Testis (tissue), 3 donors: ENCODE results near the gene WSB2. TPM values are rescaled to one million over a fixed set of nuclear protein-coding genes. Genes with fewer than 3 reads are reported as not detected.
"Not testable (repeated sequence)": the region's sequence is repeated elsewhere in the genome, so short reads cannot be mapped to it uniquely, and the experiment has no call there.

Source experiments
- DNase-seq: peaks from one replicate; pipeline ENCODE4 v3.0.0-alpha.2; 2019
- H3K27ac ChIP-seq, 2 donors: fragments of 200-600 bp; sonication (generic); one replicate each; pipeline ENCODE4 v1.5.1; 2019
- H3K27me3 ChIP-seq: fragments of 200-600 bp; sonication (generic); one replicate; pipeline ENCODE4 v1.5.1; 2019
- H3K36me3 ChIP-seq: fragments of 200-600 bp; sonication (generic); one replicate; pipeline ENCODE4 v1.5.1; 2017; ENCODE audit warnings: low read depth; ENCODE audit errors: missing control alignments
- H3K4me1 ChIP-seq: fragments of 200-600 bp; sonication (generic); one replicate; pipeline ENCODE4 v1.5.1; 2019
- H3K4me3 ChIP-seq, 2 donors: fragments of 200-600 bp; sonication (generic); one replicate each; pipeline ENCODE4 v1.5.1; 2017 to 2019
- H3K9me3 ChIP-seq: fragments of 200-600 bp; sonication (generic); one replicate; pipeline ENCODE4 v1.5.1; 2017
- CTCF ChIP-seq, 3 experiments: fragments of 450-650 bp in 2 of 3; fragments of 200-600 bp in 1 of 3; sonication (generic) in 1 of 3; IDR thresholded peaks; one replicate each; pipeline ENCODE4 v1.5.1; 2016 to 2019; ENCODE audit warnings: antibody characterized with exemption in 3 of 3, mild to moderate bottlenecking in 2 of 3, moderate library complexity in 1 of 3
- POLR2A ChIP-seq: fragments of 450-650 bp; IDR thresholded peaks from one replicate; pipeline ENCODE4 v1.6.1; 2017; ENCODE audit warnings: antibody characterized with exemption, mild to moderate bottlenecking, moderate library complexity
- WGBS, 2 donors: methylation state at CpG; one replicate each; pipeline ENCODE4 v1.1.5; 2018; 5-methylcytosine and 5-hydroxymethylcytosine counted together
- intact Hi-C: fragments of 100-400 bp; cut with DNase I; formaldehyde crosslinking; loops from one replicate; pipeline ENCODE4 v1.15.1; 2023; ENCODE audit warnings: low total_unique reads
- polyA plus RNA-seq: library from polyadenylated mRNA; stranded (reverse); fragments of 350-450 nt; fragmentation: Illumina TruSeq; extraction: RNeasy Lipid Tissue Mini Kit (QIAGEN cat#74804); gene quantifications from one replicate; pipeline ENCODE4 v1.2.3, GENCODE V29; 2014; ENCODE audit warnings: low read depth, low replicate concordance; ENCODE audit not compliant: insufficient read depth
- total RNA-seq, 2 donors: library from RNA; depleted of rRNA; stranded (reverse); fragments of >200 nt; gene quantifications; one replicate each; pipeline ENCODE4 v1.2.3, GENCODE V29; 2016

The WSB2 gene
- total and polyA plus RNA-seq, 3 donors from 2014 or later, result 54.5 to 81.6 (median 59.4) TPM

- intact Hi-C loops, result no loop called here
- H3K4me1 ChIP-seq, result peaks cover 4% of the 10 kb centered on the region
- TF ChIP-seq CTCF (IDR thresholded peaks at IDR 0.05), result no peak
- no peak for TF ChIP-seq POLR2A
- H3K27me3 ChIP-seq, result no peaks in the 10 kb centered on the region
- H3K4me3 ChIP-seq, result no peak overlapping the region
- no peaks in the 10 kb centered on the region for H3K36me3 ChIP-seq
- 80 to 86% methylated on average over 3 of the region's 3 CpGs for WGBS, 2 donors
- H3K27ac ChIP-seq, result no peak overlapping the region
- no peaks in the 10 kb centered on the region for H3K9me3 ChIP-seq
- no peak for DNase-seq
Observed at GRCh38 chr12:118022728-118023109, 38.3 kb downstream of the WSB2 start.

DNA sequence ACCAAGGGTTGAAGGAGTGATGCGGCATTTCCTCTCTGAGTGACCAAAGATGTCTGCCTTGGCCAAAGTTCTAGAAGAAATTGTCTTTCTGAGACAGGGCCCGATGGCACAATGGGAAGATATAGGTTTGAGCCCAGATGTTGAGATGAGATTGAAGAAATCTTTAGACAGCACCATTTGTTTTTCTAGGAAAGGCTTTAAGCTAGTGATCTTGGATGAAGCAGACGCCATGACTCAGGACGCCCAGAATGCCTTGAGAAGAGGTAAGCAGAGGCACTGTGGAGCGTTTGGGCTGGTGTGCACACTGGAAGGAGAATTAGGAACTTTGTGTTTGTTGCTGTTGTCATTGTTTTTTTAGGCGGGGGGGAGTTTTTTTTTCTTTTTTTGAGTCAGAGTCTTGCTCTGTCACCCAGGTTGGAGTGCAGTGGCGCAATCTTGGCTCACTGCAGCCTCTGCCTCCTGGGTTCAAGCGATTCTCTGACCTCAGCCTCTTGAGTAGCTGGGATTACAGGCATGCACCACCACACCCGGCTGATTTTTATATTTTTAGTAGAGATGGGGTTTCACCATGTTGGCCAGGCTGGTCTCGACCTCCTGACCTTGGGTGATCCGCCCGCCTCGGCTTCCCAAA is 38.8 kb downstream of the WSB2 start:
- H3K36me3 ChIP-seq, H3K9me3 ChIP-seq, H3K4me3 ChIP-seq, DNase-seq, H3K4me1 ChIP-seq, H3K27ac ChIP-seq, intact Hi-C loops, H3K27me3 ChIP-seq: not testable (repeated sequence)
- 94% methylated on average over 13 of the region's 13 CpGs for WGBS, 2 donors

GRCh38 chr12:118020036-118020435 is 40.9 kb downstream of the WSB2 start:
- TF ChIP-seq POLR2A (no peak), CTCF (IDR thresholded peaks at IDR 0.05) (no peak)
- Histone ChIP-seq H3K9me3 (no peaks in the 10 kb centered on the region), H3K4me3 (no peak overlapping the region), H3K36me3 (no peaks in the 10 kb centered on the region), H3K27me3 (no peaks in the 10 kb centered on the region), H3K27ac (no peak overlapping the region), H3K4me1 (peaks cover 4% of the 10 kb centered on the region)
- intact Hi-C loops, result no loop called here
- 73 to 92% methylated on average over 1 of the region's 1 CpG for WGBS, 2 donors
- DNase-seq, result no peak

- H3K27me3 ChIP-seq, result no peaks in the 10 kb centered on the region
- peaks cover 2% of the 10 kb centered on the region for H3K4me1 ChIP-seq
- H3K36me3 ChIP-seq, result no peaks in the 10 kb centered on the region
- no peak for DNase-seq
- no peaks in the 10 kb centered on the region for H3K9me3 ChIP-seq
- TF ChIP-seq CTCF (IDR thresholded peaks at IDR 0.05) (no peak), POLR2A (no peak)
- no peak overlapping the region for H3K4me3 ChIP-seq
- H3K27ac ChIP-seq, result no peak overlapping the region
- intact Hi-C loops, result no loop called here
Observed at GRCh38 chr12:118017926-118018325, 43.1 kb downstream of the WSB2 start.

- TF ChIP-seq CTCF (IDR thresholded peaks at IDR 0.05) (no peak), POLR2A (no peak)
- intact Hi-C loops, result no loop called here
- Histone ChIP-seq H3K27me3 (no peaks in the 10 kb centered on the region), H3K4me1 (no peaks in the 10 kb centered on the region), H3K4me3 (peak within 1 kb of the TSS; percentile 55 to 85), H3K36me3 (no peaks in the 10 kb centered on the region), H3K27ac (no peak within 1 kb of the TSS), H3K9me3 (no peaks in the 10 kb centered on the region)
- WGBS, 2 donors, result 0 to 1% methylated on average over 23 to 61 of the region's 61 CpGs
- DNase-seq, result peak; percentile 99
Observed at GRCh38 chr12:118016424-118017264, 44.3 kb downstream of the WSB2 start, which contains the start of gene RFC5. Gene RFC5 (plus strand): TSS chr12:118016703. CDS start chr12:118016828, 125 bp downstream.
